HG03342 (cell line): ENCODE data around the gene PRKN.

ENCODE experiments used
- ATAC-seq: cut with Tn5 transposase; IDR thresholded peaks from one replicate; pipeline ENCODE4 v1.9.1; 2021; ENCODE audit warnings: mild to moderate bottlenecking, moderate library complexity; ENCODE audit not compliant: unreplicated experiment

The PRKN gene

GRCh38 chr6:161414180-161414579 is 1313.4 kb downstream of the PRKN start:
- no peak for ATAC-seq

- ATAC-seq = no peak
Measured at GRCh38 chr6:161413355-161413771, 1314.2 kb downstream of the PRKN start.

GRCh38 chr6:161412795-161413194 is 1314.8 kb downstream of the PRKN start:
- ATAC-seq = no peak

GRCh38 chr6:161411265-161411944 is 1316.2 kb downstream of the PRKN start:
- ATAC-seq = no peak

- no peak for ATAC-seq
Measured at GRCh38 chr6:161410736-161411135, 1316.8 kb downstream of the PRKN start.

- ATAC-seq = no peak
Measured at GRCh38 chr6:161410076-161410475, 1317.5 kb downstream of the PRKN start.

GRCh38 chr6:161409353-161409752 is 1318.2 kb downstream of the PRKN start:
- ATAC-seq = no peak

- ATAC-seq = no peak
Measured at GRCh38 chr6:161408041-161408440, 1319.5 kb downstream of the PRKN start.

- ATAC-seq = peak; percentile 48
Measured at GRCh38 chr6:161407581-161407980, 1320.0 kb downstream of the PRKN start.

GRCh38 chr6:161407115-161407514 is 1320.5 kb downstream of the PRKN start:
- ATAC-seq = no peak

GRCh38 chr6:161406646-161407045 is 1320.9 kb downstream of the PRKN start:
- no peak for ATAC-seq

GRCh38 chr6:161405418-161405817 is 1322.1 kb downstream of the PRKN start:
- no peak for ATAC-seq

- no peak for ATAC-seq
Measured at GRCh38 chr6:161403717-161404116, 1323.8 kb downstream of the PRKN start.

- no peak for ATAC-seq
Measured at GRCh38 chr6:161401587-161402309, 1325.8 kb downstream of the PRKN start.

- ATAC-seq = no peak
Measured at GRCh38 chr6:161400671-161401070, 1326.9 kb downstream of the PRKN start.

- ATAC-seq = no peak
Measured at GRCh38 chr6:161396539-161396938, 1331.0 kb downstream of the PRKN start.

- ATAC-seq = no peak
Measured at GRCh38 chr6:161395716-161396231, 1331.8 kb downstream of the PRKN start.

GRCh38 chr6:161394437-161394836 is 1333.1 kb downstream of the PRKN start:
- ATAC-seq = no peak

- ATAC-seq = peak; percentile 100
Measured at GRCh38 chr6:161393839-161394364, 1333.7 kb downstream of the PRKN start.

- no peak for ATAC-seq
Measured at GRCh38 chr6:161393292-161393691, 1334.3 kb downstream of the PRKN start.

- ATAC-seq = no peak
Measured at GRCh38 chr6:161389756-161390155, 1337.8 kb downstream of the PRKN start.

GRCh38 chr6:161383951-161384350 is 1343.6 kb downstream of the PRKN start:
- no peak for ATAC-seq
